ENCODE measurements around the gene SLC37A1. TPM values are rescaled to one million over a fixed set of nuclear protein-coding genes. Genes with fewer than 3 reads are reported as not detected.
A peak's percentile ranks its signal among the peaks of the same experiment; 100 is the strongest.
"Not testable (repeated sequence)": the region's sequence is repeated elsewhere in the genome, so short reads cannot be mapped to it uniquely, and the experiment has no call there.

The SLC37A1 gene
- total RNA-seq, 2 donors from 2014 or later, result 98.5 to 118 TPM

GRCh38 chr21:42613756-42614155 lies 100.1 kb downstream of the SLC37A1 start:
- Histone ChIP-seq H3K36me3 (no peaks in the 10 kb centered on the region), H3K4me1 (no peaks in the 10 kb centered on the region), H3K9ac (ENCODE audit: low read depth in 2 of 2, low read length in 2 of 2) (no peak overlapping the region), H3K27ac (no peak overlapping the region), H3K4me3 (no peak overlapping the region), H3K27me3 (no peaks in the 10 kb centered on the region), H3K9me3 (no peaks in the 10 kb centered on the region)
- intact Hi-C loops (cut with DNase I), result no loop called here
- DNase-seq, result no peak
- no peak for TF ChIP-seq CTCF (IDR thresholded peaks at IDR 0.05)

GRCh38 chr21:42614396-42614795 lies 100.7 kb downstream of the SLC37A1 start:
- H3K4me3 ChIP-seq, result no peak overlapping the region
- DNase-seq, result no peak
- no peaks in the 10 kb centered on the region for H3K9me3 ChIP-seq

DNA sequence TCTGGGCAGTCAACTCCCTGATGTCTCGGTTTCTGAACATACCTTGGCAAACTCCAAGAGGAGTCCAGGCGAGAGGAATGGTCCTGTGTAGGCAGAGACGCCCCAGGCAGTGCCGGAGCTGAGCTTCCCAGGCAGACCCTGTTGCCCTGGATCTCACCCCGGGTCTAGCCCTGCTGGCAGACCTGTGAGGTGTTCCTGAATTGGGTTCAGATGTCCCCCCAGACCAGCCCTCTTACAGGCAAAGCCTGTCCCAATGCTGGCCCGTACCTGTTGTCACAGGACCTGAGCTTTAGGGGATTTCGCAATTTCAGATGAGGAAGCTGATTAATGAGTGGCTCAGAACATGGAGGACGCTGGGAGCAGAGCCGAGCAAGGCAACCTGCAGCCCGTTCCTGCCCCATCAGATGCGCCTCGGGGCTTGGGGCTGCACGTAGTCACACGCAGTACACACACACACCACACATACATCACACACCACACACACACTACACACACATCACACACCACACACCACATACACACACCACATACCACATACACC lies 101.2 kb downstream of the SLC37A1 start:
- no peak overlapping the region for H3K4me3 ChIP-seq
- intact Hi-C loops (cut with DNase I), result no loop called here
- H3K9ac ChIP-seq (ENCODE audit: low read depth in 2 of 2, low read length in 2 of 2), result no peak overlapping the region
- TF ChIP-seq CTCF (IDR thresholded peaks at IDR 0.05), result no peak
- peak; percentile 50 for DNase-seq
- no peaks in the 10 kb centered on the region for H3K9me3 ChIP-seq
- no peaks in the 10 kb centered on the region for H3K27me3 ChIP-seq
- no peak overlapping the region for H3K27ac ChIP-seq
- H3K4me1 ChIP-seq, result no peaks in the 10 kb centered on the region
- H3K36me3 ChIP-seq, result no peaks in the 10 kb centered on the region

More at GRCh38 chr21:42614396-42614795, 100.7 kb downstream of the SLC37A1 start:
- Histone ChIP-seq H3K4me1 (no peaks in the 10 kb centered on the region), H3K27ac (no peak overlapping the region), H3K27me3 (no peaks in the 10 kb centered on the region), H3K36me3 (no peaks in the 10 kb centered on the region), H3K9ac (ENCODE audit: low read depth in 2 of 2, low read length in 2 of 2) (no peak overlapping the region)
- no peak for TF ChIP-seq CTCF (IDR thresholded peaks at IDR 0.05)
- intact Hi-C loops (cut with DNase I), result no loop called here

DNA sequence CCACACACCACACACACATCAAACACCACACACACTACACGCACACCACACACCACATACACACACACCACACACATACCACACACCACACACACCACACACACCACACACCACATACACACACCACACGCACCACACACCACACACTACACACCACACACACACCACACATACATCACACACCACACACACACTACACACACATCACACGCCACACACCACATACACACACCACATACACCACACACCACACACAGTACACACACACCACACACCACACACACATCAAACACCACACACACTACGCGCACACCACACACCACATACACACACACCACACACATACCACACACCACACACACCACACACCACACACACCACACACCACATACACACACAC lies 101.7 kb downstream of the SLC37A1 start:
- intact Hi-C loops (cut with DNase I); H3K4me1 ChIP-seq; H3K9me3 ChIP-seq; H3K4me3 ChIP-seq; H3K36me3 ChIP-seq; DNase-seq; H3K27ac ChIP-seq; H3K27me3 ChIP-seq; H3K9ac ChIP-seq (ENCODE audit: low read depth in 2 of 2, low read length in 2 of 2): not testable (repeated sequence)

- Histone ChIP-seq H3K36me3 (no peaks in the 10 kb centered on the region), H3K27me3 (no peaks in the 10 kb centered on the region), H3K27ac (no peak overlapping the region), H3K9me3 (no peaks in the 10 kb centered on the region), H3K4me3 (no peak overlapping the region), H3K4me1 (no peaks in the 10 kb centered on the region), H3K9ac (ENCODE audit: low read depth in 2 of 2, low read length in 2 of 2) (no peak overlapping the region)
- DNase-seq, result no peak
- no peak for TF ChIP-seq CTCF (IDR thresholded peaks at IDR 0.05)
- intact Hi-C loops (cut with DNase I), result no loop called here
Observed at GRCh38 chr21:42615924-42616323, 102.3 kb downstream of the SLC37A1 start.

DNA sequence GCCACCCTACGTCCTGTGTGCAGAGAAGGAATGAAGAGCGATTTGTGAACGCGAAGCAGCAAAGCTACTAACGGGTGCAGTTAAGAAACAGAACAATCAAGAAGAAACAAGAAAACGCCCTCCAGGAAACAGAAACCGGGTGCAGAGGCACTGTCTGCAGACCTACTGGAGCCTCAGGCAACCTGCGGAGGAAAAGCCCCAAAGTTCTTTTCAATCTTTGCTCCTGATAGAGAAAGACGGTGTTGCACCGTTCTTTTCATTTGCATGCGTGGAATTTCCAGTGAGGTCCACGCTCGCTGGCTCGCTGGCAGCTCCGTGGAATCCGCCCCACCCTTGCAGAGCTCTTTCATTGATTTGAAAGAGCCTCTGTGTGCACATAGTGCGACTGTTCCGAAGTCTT lies 102.8 kb downstream of the SLC37A1 start:
- H3K36me3 ChIP-seq, result no peaks in the 10 kb centered on the region
- H3K4me1 ChIP-seq, result no peaks in the 10 kb centered on the region
- intact Hi-C loops (cut with DNase I), result no loop called here
- peak overlapping the region in 1 of 2 donors; percentile 51 for H3K9ac ChIP-seq (ENCODE audit: low read depth in 2 of 2, low read length in 2 of 2)
- no peak overlapping the region for H3K27ac ChIP-seq
- H3K27me3 ChIP-seq, result no peaks in the 10 kb centered on the region
- no peak for TF ChIP-seq CTCF (IDR thresholded peaks at IDR 0.05)
- peak overlapping the region; percentile 22 for H3K4me3 ChIP-seq
- H3K9me3 ChIP-seq, result no peaks in the 10 kb centered on the region
- no peak for DNase-seq

All from colonic mucosa (tissue), 4 donors.